ENCODE data around the gene RASGRF2.

RASGRF2 gene

GRCh38 chr5:81069990-81070389, 109.8 kb downstream of the RASGRF2 start:
- no peaks in the 10 kb centered on the region for H3K36me3 ChIP-seq (ENCODE audit: control insufficient read depth, insufficient read depth, low read length)
- H3K27me3 ChIP-seq (replicated peaks; ENCODE audit: control insufficient read depth, insufficient read depth, low read length): no peaks in the 10 kb centered on the region; the same call in none of the 2 replicates
- no peak for TF ChIP-seq CTCF (IDR thresholded peaks at IDR 0.05; ENCODE audit: insufficient read depth, low read length, poor library complexity, severe bottlenecking)
- DNase-seq (ENCODE audit: extremely low read depth, insufficient read length): no peak
- no peak overlapping the region for H3K4me3 ChIP-seq (replicated peaks; ENCODE audit: low read depth, low read length)

- no peak for TF ChIP-seq CTCF (IDR thresholded peaks at IDR 0.05; ENCODE audit: insufficient read depth, low read length, poor library complexity, severe bottlenecking)
- no peak for DNase-seq (ENCODE audit: extremely low read depth, insufficient read length)
- Histone ChIP-seq H3K27me3 (replicated peaks; ENCODE audit: control insufficient read depth, insufficient read depth, low read length) (no peaks in the 10 kb centered on the region; the same call in none of the 2 replicates), H3K4me3 (replicated peaks; ENCODE audit: low read depth, low read length) (no peak overlapping the region), H3K36me3 (ENCODE audit: control insufficient read depth, insufficient read depth, low read length) (no peaks in the 10 kb centered on the region)
Observed at GRCh38 chr5:81070571-81071255, 110.5 kb downstream of the RASGRF2 start.

- Histone ChIP-seq H3K27me3 (replicated peaks; ENCODE audit: control insufficient read depth, insufficient read depth, low read length) (no peaks in the 10 kb centered on the region), H3K36me3 (ENCODE audit: control insufficient read depth, insufficient read depth, low read length) (no peaks in the 10 kb centered on the region), H3K4me3 (replicated peaks; ENCODE audit: low read depth, low read length) (no peak overlapping the region)
- no peak for TF ChIP-seq CTCF (IDR thresholded peaks at IDR 0.05; ENCODE audit: insufficient read depth, low read length, poor library complexity, severe bottlenecking)
- no peak for DNase-seq (ENCODE audit: extremely low read depth, insufficient read length)
Observed at GRCh38 chr5:81075041-81075440, 114.9 kb downstream of the RASGRF2 start.

GRCh38 chr5:81077105-81077504, 116.9 kb downstream of the RASGRF2 start:
- no peaks in the 10 kb centered on the region for H3K36me3 ChIP-seq (ENCODE audit: control insufficient read depth, insufficient read depth, low read length)
- DNase-seq (ENCODE audit: extremely low read depth, insufficient read length): no peak
- no peaks in the 10 kb centered on the region for H3K27me3 ChIP-seq (replicated peaks; ENCODE audit: control insufficient read depth, insufficient read depth, low read length)
- TF ChIP-seq CTCF (IDR thresholded peaks at IDR 0.05; ENCODE audit: insufficient read depth, low read length, poor library complexity, severe bottlenecking): no peak
- H3K4me3 ChIP-seq (replicated peaks; ENCODE audit: low read depth, low read length): no peak overlapping the region

GRCh38 chr5:81078930-81079329, 118.8 kb downstream of the RASGRF2 start:
- Histone ChIP-seq H3K27me3 (replicated peaks; ENCODE audit: control insufficient read depth, insufficient read depth, low read length) (no peaks in the 10 kb centered on the region), H3K4me3 (replicated peaks; ENCODE audit: low read depth, low read length) (no peak overlapping the region), H3K36me3 (ENCODE audit: control insufficient read depth, insufficient read depth, low read length) (no peaks in the 10 kb centered on the region)
- no peak for DNase-seq (ENCODE audit: extremely low read depth, insufficient read length)
- no peak for TF ChIP-seq CTCF (IDR thresholded peaks at IDR 0.05; ENCODE audit: insufficient read depth, low read length, poor library complexity, severe bottlenecking)
